Stimulated activated CD8-positive, alpha-beta memory T cell treated with anti-CD3 and anti-CD28 coated beads, Interleukin-2, amount 100 ng/mL, for 1 hour (primary cell): ENCODE data around the gene MMP17.

Source experiments
- DNase-seq, 2 donors: peaks; one replicate each; pipeline ENCODE4 v3.0.0-alpha.2; 2020; ENCODE audit warnings: low read depth in 2 of 2

MMP17 gene

GRCh38 chr12:131827961-131828534, at the start of gene MMP17:
Gene MMP17 (plus strand): TSS chr12:131828393. CDS start chr12:131828495, 102 bp downstream.
- no peak for DNase-seq

- DNase-seq, result no peak
Measured at GRCh38 chr12:131779027-131779426, 49.2 kb upstream of the MMP17 start.

- DNase-seq, result no peak
Measured at GRCh38 chr12:131782061-131782460, 46.1 kb upstream of the MMP17 start.

GRCh38 chr12:131783915-131784541, 44.2 kb upstream of the MMP17 start:
- no peak for DNase-seq

GRCh38 chr12:131784909-131785762, 43.1 kb upstream of the MMP17 start:
- no peak for DNase-seq

- no peak for DNase-seq
Measured at GRCh38 chr12:131785763-131786330, 42.3 kb upstream of the MMP17 start.

GRCh38 chr12:131786331-131786730, 41.9 kb upstream of the MMP17 start:
- no peak for DNase-seq

- no peak for DNase-seq
Measured at GRCh38 chr12:131787143-131787660, 41.0 kb upstream of the MMP17 start.

GRCh38 chr12:131788070-131788469, 40.1 kb upstream of the MMP17 start:
- no peak for DNase-seq

GRCh38 chr12:131789638-131790037, 38.6 kb upstream of the MMP17 start:
- DNase-seq, result no peak

GRCh38 chr12:131793243-131794022, 34.8 kb upstream of the MMP17 start:
- DNase-seq, result no peak

- no peak for DNase-seq
Measured at GRCh38 chr12:131794061-131794460, 34.1 kb upstream of the MMP17 start.

- no peak for DNase-seq
Measured at GRCh38 chr12:131794573-131794972, 33.6 kb upstream of the MMP17 start.

- DNase-seq, result no peak
Measured at GRCh38 chr12:131795064-131795463, 33.1 kb upstream of the MMP17 start.

GRCh38 chr12:131795690-131796410, 32.3 kb upstream of the MMP17 start:
- no peak for DNase-seq

- no peak for DNase-seq
Measured at GRCh38 chr12:131796411-131796736, 31.8 kb upstream of the MMP17 start.

GRCh38 chr12:131796754-131797587, 31.2 kb upstream of the MMP17 start:
- no peak for DNase-seq

GRCh38 chr12:131797588-131797934, 30.6 kb upstream of the MMP17 start:
- DNase-seq, result no peak

- DNase-seq, result no peak
Measured at GRCh38 chr12:131799195-131799594, 29.0 kb upstream of the MMP17 start.
